Vagina (tissue), 2 donors: Measurements from ENCODE around the gene DAPK2.

Experiments
- POLR2A ChIP-seq, 2 donors: fragments of 450-650 bp; IDR thresholded peaks; one replicate each; pipeline ENCODE4 v1.6.1; 2017; ENCODE audit warnings: antibody characterized with exemption in 2 of 2, mild to moderate bottlenecking in 2 of 2, moderate library complexity in 2 of 2
- POLR2AphosphoS5 ChIP-seq, 2 donors: sonication (generic); formaldehyde crosslinking; IDR thresholded peaks; one replicate each; pipeline ENCODE4 v1.9.0; 2017; ENCODE audit warnings: antibody characterized with exemption in 2 of 2, mild to moderate bottlenecking in 2 of 2, low read depth in 1 of 2; ENCODE audit not compliant: insufficient read depth in 1 of 2
- TF ChIP-seq, protein P1 (sequence below), 3 experiments: fragments of 450-650 bp in 2 of 3; fragments of 200-600 bp in 1 of 3; sonication (generic) in 1 of 3; IDR thresholded peaks; one replicate each; pipeline ENCODE4 v1.5.1; 2017 to 2019; ENCODE audit warnings: antibody characterized with exemption in 3 of 3, mild to moderate bottlenecking in 2 of 3, moderate library complexity in 2 of 3

GRCh38 chr15:63977119-63977518, 69.2 kb downstream of the DAPK2 start:
- TF ChIP-seq, protein P1, sequence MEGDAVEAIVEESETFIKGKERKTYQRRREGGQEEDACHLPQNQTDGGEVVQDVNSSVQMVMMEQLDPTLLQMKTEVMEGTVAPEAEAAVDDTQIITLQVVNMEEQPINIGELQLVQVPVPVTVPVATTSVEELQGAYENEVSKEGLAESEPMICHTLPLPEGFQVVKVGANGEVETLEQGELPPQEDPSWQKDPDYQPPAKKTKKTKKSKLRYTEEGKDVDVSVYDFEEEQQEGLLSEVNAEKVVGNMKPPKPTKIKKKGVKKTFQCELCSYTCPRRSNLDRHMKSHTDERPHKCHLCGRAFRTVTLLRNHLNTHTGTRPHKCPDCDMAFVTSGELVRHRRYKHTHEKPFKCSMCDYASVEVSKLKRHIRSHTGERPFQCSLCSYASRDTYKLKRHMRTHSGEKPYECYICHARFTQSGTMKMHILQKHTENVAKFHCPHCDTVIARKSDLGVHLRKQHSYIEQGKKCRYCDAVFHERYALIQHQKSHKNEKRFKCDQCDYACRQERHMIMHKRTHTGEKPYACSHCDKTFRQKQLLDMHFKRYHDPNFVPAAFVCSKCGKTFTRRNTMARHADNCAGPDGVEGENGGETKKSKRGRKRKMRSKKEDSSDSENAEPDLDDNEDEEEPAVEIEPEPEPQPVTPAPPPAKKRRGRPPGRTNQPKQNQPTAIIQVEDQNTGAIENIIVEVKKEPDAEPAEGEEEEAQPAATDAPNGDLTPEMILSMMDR (IDR thresholded peaks at IDR 0.05): no peak
- TF ChIP-seq POLR2A (IDR thresholded peaks at IDR 0.05): no peak
- no peak for TF ChIP-seq POLR2AphosphoS5 (IDR thresholded peaks at IDR 0.05; ENCODE audit: insufficient read depth in 1 of 2, low read depth in 1 of 2)
